GM04504 (cell line): ENCODE measurements around the gene GAPVD1.
"Not testable (repeated sequence)": the region's sequence is repeated elsewhere in the genome, so short reads cannot be mapped to it uniquely, and the experiment has no call there.

Experiments
- DNase-seq: peaks from one replicate; pipeline ENCODE4 v3.0.0-alpha.2; 2012; ENCODE audit warnings: low read depth

Gene GAPVD1

GRCh38 chr9:125374443-125375309, 113.0 kb downstream of the GAPVD1 start:
- DNase-seq = peak; percentile 41

GRCh38 chr9:125375820-125376219, 114.2 kb downstream of the GAPVD1 start:
- DNase-seq = no peak

- no peak for DNase-seq
Observed at GRCh38 chr9:125376261-125377226, 114.9 kb downstream of the GAPVD1 start.

- no peak for DNase-seq
Observed at GRCh38 chr9:125377584-125378250, 116.1 kb downstream of the GAPVD1 start.

- DNase-seq = no peak
Observed at GRCh38 chr9:125378778-125379177, 117.2 kb downstream of the GAPVD1 start.

- no peak for DNase-seq
Observed at GRCh38 chr9:125379208-125379607, 117.6 kb downstream of the GAPVD1 start.

GRCh38 chr9:125380406-125380805, 118.8 kb downstream of the GAPVD1 start:
- no peak for DNase-seq

GRCh38 chr9:125387861-125388524, 126.4 kb downstream of the GAPVD1 start:
- no peak for DNase-seq

GRCh38 chr9:125388978-125389377, 127.4 kb downstream of the GAPVD1 start:
- no peak for DNase-seq

GRCh38 chr9:125391704-125392103, 130.1 kb downstream of the GAPVD1 start:
- DNase-seq = no peak

- DNase-seq = no peak
Observed at GRCh38 chr9:125393426-125393825, 131.8 kb downstream of the GAPVD1 start.

GRCh38 chr9:125396799-125397198, 135.2 kb downstream of the GAPVD1 start:
- no peak for DNase-seq

GRCh38 chr9:125397736-125398135, 136.1 kb downstream of the GAPVD1 start:
- DNase-seq = no peak

GRCh38 chr9:125398243-125398642, 136.6 kb downstream of the GAPVD1 start:
- no peak for DNase-seq

- no peak for DNase-seq
Observed at GRCh38 chr9:125399165-125399564, 137.5 kb downstream of the GAPVD1 start.

GRCh38 chr9:125399666-125400065, 138.0 kb downstream of the GAPVD1 start:
- no peak for DNase-seq

GRCh38 chr9:125400232-125400631, 138.6 kb downstream of the GAPVD1 start:
- DNase-seq = not testable (repeated sequence)

- DNase-seq = no peak
Observed at GRCh38 chr9:125400725-125401716, 139.4 kb downstream of the GAPVD1 start.

- no peak for DNase-seq
Observed at GRCh38 chr9:125404733-125405132, 143.1 kb downstream of the GAPVD1 start.
